Liver (tissue), 9 donors: ENCODE data around the gene PLPPR5. TPM values are rescaled to one million over a fixed set of nuclear protein-coding genes. Genes with fewer than 3 reads are reported as not detected.

Experiments
- DNase-seq: peaks from one replicate; pipeline ENCODE4 v3.0.0-alpha.2; 2017; ENCODE audit warnings: low spot score
- H3K27ac ChIP-seq, 2 donors: one replicate each; pipeline ENCODE4 v1.7.0; 2013; ENCODE audit warnings: inconsistent platforms in 2 of 2, low read length in 2 of 2, control low read depth in 1 of 2, low read depth in 1 of 2, mild to moderate bottlenecking in 1 of 2
- H3K27me3 ChIP-seq, 4 donors: one replicate each; pipeline versions ENCODE4 v1.6.1 to v1.7.0; 2013; ENCODE audit warnings: low read length in 3 of 4, inconsistent platforms in 1 of 4, mild to moderate bottlenecking in 1 of 4, moderate library complexity in 1 of 4; ENCODE audit not compliant: control insufficient read depth in 4 of 4, insufficient read depth in 4 of 4
- H3K36me3 ChIP-seq, 4 donors: one replicate each; pipeline versions ENCODE4 v1.6.1 to v1.7.0; 2013; ENCODE audit warnings: low read length in 3 of 4, mild to moderate bottlenecking in 3 of 4, low read depth in 1 of 4, moderate library complexity in 1 of 4; ENCODE audit not compliant: control insufficient read depth in 4 of 4, insufficient read depth in 3 of 4
- H3K4me1 ChIP-seq, 4 donors: one replicate each; pipeline versions ENCODE4 v1.6.1 to v1.7.0; 2013; ENCODE audit warnings: low read length in 3 of 4, mild to moderate bottlenecking in 3 of 4, moderate library complexity in 1 of 4; ENCODE audit not compliant: control insufficient read depth in 4 of 4, insufficient read depth in 4 of 4
- H3K4me3 ChIP-seq, 3 donors: one replicate each; pipeline versions ENCODE4 v1.6.1 to v1.7.0; 2013; ENCODE audit warnings: low read length in 3 of 3, control low read depth in 1 of 3, low read depth in 1 of 3, mild to moderate bottlenecking in 1 of 3
- H3K9ac ChIP-seq, 2 donors: one replicate each; pipeline ENCODE4 v1.7.0; 2013; ENCODE audit warnings: low read length in 2 of 2, mild to moderate bottlenecking in 2 of 2, moderate library complexity in 2 of 2, control low read depth in 1 of 2, low read depth in 1 of 2
- H3K9me3 ChIP-seq, 4 donors: one replicate each; pipeline versions ENCODE4 v1.6.1 to v1.7.0; 2013; ENCODE audit warnings: low read length in 3 of 4; ENCODE audit not compliant: control insufficient read depth in 4 of 4
- CTCF ChIP-seq: fragments of 150-350 bp; IDR thresholded peaks from 2 replicates; pipeline ENCODE4 v1.5.1; 2017; ENCODE audit warnings: improper control_type of control experiment, low read depth, low read length; ENCODE audit not compliant: missing input control
- EGR1 ChIP-seq, 2 donors: IDR thresholded peaks; 2 replicates each; pipeline ENCODE4 v1.6.1; 2016 to 2018; ENCODE audit warnings: antibody characterized with exemption in 2 of 2, low read depth in 2 of 2
- FOXA1 ChIP-seq: IDR thresholded peaks from 2 replicates; pipeline ENCODE4 v1.6.1; 2016; ENCODE audit warnings: antibody characterized with exemption
- FOXA2 ChIP-seq: IDR thresholded peaks from 2 replicates; pipeline ENCODE4 v1.6.1; 2016; ENCODE audit warnings: antibody characterized with exemption
- GABPA ChIP-seq, 2 donors: IDR thresholded peaks in 1 of 2; conservative IDR thresholded peaks in 1 of 2; 2 replicates each; pipeline ENCODE4 v1.6.1; 2016; ENCODE audit warnings: antibody characterized with exemption in 2 of 2, mild to moderate bottlenecking in 1 of 2, moderate library complexity in 1 of 2
- HNF4A ChIP-seq, 2 donors: conservative IDR thresholded peaks; 2 replicates each; pipeline ENCODE4 v1.6.1; 2016; ENCODE audit warnings: antibody characterized with exemption in 2 of 2, mild to moderate bottlenecking in 2 of 2
- HNF4G ChIP-seq: IDR thresholded peaks from 2 replicates; pipeline ENCODE4 v1.6.1; 2016; ENCODE audit warnings: antibody characterized with exemption
- JUND ChIP-seq, 2 donors: IDR thresholded peaks; 2 replicates each; pipeline ENCODE4 v1.6.1; 2016; ENCODE audit warnings: antibody characterized with exemption in 2 of 2
- NR2F2 ChIP-seq: IDR thresholded peaks from 2 replicates; pipeline ENCODE4 v1.6.1; 2016; ENCODE audit warnings: antibody characterized with exemption
- RAD21 ChIP-seq, 2 donors: IDR thresholded peaks; 2 replicates each; pipeline ENCODE4 v1.6.1; 2016; ENCODE audit warnings: antibody characterized with exemption in 2 of 2, mild to moderate bottlenecking in 2 of 2
- RXRA ChIP-seq, 2 donors: IDR thresholded peaks; 2 replicates each; pipeline ENCODE4 v1.6.1; 2017 to 2018; ENCODE audit warnings: antibody characterized with exemption in 2 of 2, mild to moderate bottlenecking in 1 of 2
- SP1 ChIP-seq: IDR thresholded peaks from 2 replicates; pipeline ENCODE4 v1.6.1; 2018; ENCODE audit warnings: antibody characterized with exemption, mild to moderate bottlenecking
- TAF1 ChIP-seq: conservative IDR thresholded peaks from 2 replicates; pipeline ENCODE4 v1.6.1; 2016; ENCODE audit warnings: antibody characterized with exemption, mild to moderate bottlenecking
- YY1 ChIP-seq: IDR thresholded peaks from 2 replicates; pipeline ENCODE4 v1.6.1; 2016; ENCODE audit warnings: antibody characterized with exemption, mild to moderate bottlenecking
- WGBS: extraction: QIAGEN DNeasy Blood & Tissue Kit; methylation state at CpG from one replicate; pipeline ENCODE4 v1.1.7; 2013; 5-methylcytosine and 5-hydroxymethylcytosine counted together
- polyA plus RNA-seq, 2 donors: library from polyadenylated mRNA; stranded (reverse) in 1 of 2; unstranded in 1 of 2; fragments of 200-250 nt in 1 of 2; fragments of >200 nt in 1 of 2; fragmentation: Nextera tagmentation in 1 of 2; extraction: Ambion mirVana in 1 of 2; gene quantifications; one replicate each; pipeline versions ENCODE4 v1.2.1 to v1.2.3, GENCODE V29; 2013 to 2015
- total RNA-seq, 2 donors: library from RNA; depleted of rRNA; stranded (reverse); fragments of >200 nt; gene quantifications; one replicate each; pipeline ENCODE4 v1.2.3, GENCODE V29; 2014
- TF ChIP-seq, protein P1 (sequence below): IDR thresholded peaks from 2 replicates; pipeline ENCODE4 v1.6.1; 2016; ENCODE audit warnings: antibody characterized with exemption
- TF ChIP-seq, protein P2 (sequence below): IDR thresholded peaks from 2 replicates; pipeline ENCODE4 v1.6.1; 2016; ENCODE audit warnings: antibody characterized with exemption, mild to moderate bottlenecking
- TF ChIP-seq, protein P3 (sequence below): IDR thresholded peaks from 2 replicates; pipeline ENCODE4 v1.6.1; 2016; ENCODE audit warnings: antibody characterized with exemption
- TF ChIP-seq, protein P4 (sequence below): IDR thresholded peaks from 2 replicates; pipeline ENCODE4 v1.6.1; 2016; ENCODE audit warnings: antibody characterized with exemption
- donor health status: healthy.
- donor health status: healthy.
- donor health status: healthy.
- donor health status: healthy.
- donor health status: healthy.

PLPPR5 gene
- total and polyA plus RNA-seq, 4 donors, result not detected

DNA sequence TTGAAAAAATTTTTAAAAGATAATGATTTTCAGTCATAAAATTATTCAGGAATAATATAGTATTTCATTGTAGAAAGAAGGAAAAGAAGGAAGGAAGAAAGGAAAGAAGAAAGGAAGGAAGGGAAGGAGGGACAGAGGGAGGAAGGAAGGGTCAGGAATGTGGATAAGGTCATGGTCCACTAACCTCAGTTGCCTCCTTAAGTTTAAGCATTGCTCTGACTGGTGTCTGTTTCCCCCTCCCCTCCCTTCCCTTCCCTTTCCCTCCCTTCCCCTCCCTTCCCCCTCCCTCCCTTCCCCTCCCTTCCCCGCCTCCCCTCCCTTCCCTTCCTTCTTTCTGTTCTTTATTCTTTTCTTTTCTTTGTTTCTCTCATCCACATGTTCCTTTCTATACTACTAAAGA lies 95.7 kb downstream of the PLPPR5 start:
- no peak for DNase-seq
- 94% methylated on average over 1 of the region's 1 CpG for whole genome bisulfite sequencing
- no peak overlapping the region for H3K27ac ChIP-seq
- H3K36me3 ChIP-seq, result no peaks in the 10 kb centered on the region
- H3K4me3 ChIP-seq, result no peak overlapping the region
- TF ChIP-seq, protein P1, sequence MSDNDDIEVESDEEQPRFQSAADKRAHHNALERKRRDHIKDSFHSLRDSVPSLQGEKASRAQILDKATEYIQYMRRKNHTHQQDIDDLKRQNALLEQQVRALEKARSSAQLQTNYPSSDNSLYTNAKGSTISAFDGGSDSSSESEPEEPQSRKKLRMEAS, result no peak
- no peak for TF ChIP-seq EGR1 (IDR thresholded peaks at IDR 0.05; ENCODE audit: low read depth in 2 of 2)
- TF ChIP-seq, protein P2, sequence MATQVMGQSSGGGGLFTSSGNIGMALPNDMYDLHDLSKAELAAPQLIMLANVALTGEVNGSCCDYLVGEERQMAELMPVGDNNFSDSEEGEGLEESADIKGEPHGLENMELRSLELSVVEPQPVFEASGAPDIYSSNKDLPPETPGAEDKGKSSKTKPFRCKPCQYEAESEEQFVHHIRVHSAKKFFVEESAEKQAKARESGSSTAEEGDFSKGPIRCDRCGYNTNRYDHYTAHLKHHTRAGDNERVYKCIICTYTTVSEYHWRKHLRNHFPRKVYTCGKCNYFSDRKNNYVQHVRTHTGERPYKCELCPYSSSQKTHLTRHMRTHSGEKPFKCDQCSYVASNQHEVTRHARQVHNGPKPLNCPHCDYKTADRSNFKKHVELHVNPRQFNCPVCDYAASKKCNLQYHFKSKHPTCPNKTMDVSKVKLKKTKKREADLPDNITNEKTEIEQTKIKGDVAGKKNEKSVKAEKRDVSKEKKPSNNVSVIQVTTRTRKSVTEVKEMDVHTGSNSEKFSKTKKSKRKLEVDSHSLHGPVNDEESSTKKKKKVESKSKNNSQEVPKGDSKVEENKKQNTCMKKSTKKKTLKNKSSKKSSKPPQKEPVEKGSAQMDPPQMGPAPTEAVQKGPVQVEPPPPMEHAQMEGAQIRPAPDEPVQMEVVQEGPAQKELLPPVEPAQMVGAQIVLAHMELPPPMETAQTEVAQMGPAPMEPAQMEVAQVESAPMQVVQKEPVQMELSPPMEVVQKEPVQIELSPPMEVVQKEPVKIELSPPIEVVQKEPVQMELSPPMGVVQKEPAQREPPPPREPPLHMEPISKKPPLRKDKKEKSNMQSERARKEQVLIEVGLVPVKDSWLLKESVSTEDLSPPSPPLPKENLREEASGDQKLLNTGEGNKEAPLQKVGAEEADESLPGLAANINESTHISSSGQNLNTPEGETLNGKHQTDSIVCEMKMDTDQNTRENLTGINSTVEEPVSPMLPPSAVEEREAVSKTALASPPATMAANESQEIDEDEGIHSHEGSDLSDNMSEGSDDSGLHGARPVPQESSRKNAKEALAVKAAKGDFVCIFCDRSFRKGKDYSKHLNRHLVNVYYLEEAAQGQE, result no peak
- no peak for TF ChIP-seq JUND (IDR thresholded peaks at IDR 0.05)
- no peak for TF ChIP-seq TAF1
- TF ChIP-seq YY1, result no peak
- no peak for TF ChIP-seq RAD21 (IDR thresholded peaks at IDR 0.05)
- TF ChIP-seq SP1, result no peak
- TF ChIP-seq NR2F2, result no peak
- TF ChIP-seq RXRA (IDR thresholded peaks at IDR 0.05), result no peak
- TF ChIP-seq, protein P3, sequence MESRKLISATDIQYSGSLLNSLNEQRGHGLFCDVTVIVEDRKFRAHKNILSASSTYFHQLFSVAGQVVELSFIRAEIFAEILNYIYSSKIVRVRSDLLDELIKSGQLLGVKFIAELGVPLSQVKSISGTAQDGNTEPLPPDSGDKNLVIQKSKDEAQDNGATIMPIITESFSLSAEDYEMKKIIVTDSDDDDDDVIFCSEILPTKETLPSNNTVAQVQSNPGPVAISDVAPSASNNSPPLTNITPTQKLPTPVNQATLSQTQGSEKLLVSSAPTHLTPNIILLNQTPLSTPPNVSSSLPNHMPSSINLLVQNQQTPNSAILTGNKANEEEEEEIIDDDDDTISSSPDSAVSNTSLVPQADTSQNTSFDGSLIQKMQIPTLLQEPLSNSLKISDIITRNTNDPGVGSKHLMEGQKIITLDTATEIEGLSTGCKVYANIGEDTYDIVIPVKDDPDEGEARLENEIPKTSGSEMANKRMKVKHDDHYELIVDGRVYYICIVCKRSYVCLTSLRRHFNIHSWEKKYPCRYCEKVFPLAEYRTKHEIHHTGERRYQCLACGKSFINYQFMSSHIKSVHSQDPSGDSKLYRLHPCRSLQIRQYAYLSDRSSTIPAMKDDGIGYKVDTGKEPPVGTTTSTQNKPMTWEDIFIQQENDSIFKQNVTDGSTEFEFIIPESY, result no peak
- TF ChIP-seq FOXA2, result no peak
- no peak for TF ChIP-seq GABPA (IDR thresholded peaks at IDR 0.05 in 1 of 2, conservative IDR thresholded peaks at IDR 0.05 in 1 of 2)
- TF ChIP-seq HNF4G, result no peak
- TF ChIP-seq, protein P4, sequence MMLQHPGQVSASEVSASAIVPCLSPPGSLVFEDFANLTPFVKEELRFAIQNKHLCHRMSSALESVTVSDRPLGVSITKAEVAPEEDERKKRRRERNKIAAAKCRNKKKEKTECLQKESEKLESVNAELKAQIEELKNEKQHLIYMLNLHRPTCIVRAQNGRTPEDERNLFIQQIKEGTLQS, result no peak
- no peak for TF ChIP-seq FOXA1
- TF ChIP-seq HNF4A (conservative IDR thresholded peaks at IDR 0.05), result no peak
- TF ChIP-seq CTCF, result no peak
- no peaks in the 10 kb centered on the region for H3K9me3 ChIP-seq
- no peaks in the 10 kb centered on the region for H3K4me1 ChIP-seq
- H3K9ac ChIP-seq, result no peak overlapping the region
- H3K27me3 ChIP-seq, result no peaks in the 10 kb centered on the region
